KMS-11 (cell line): ENCODE measurements around the gene SULT4A1.

Experiments used
- H2AFZ ChIP-seq: fragments of 200-600 bp; sonication (generic); 2 replicates; pipeline ENCODE4 v1.6.1; 2016; ENCODE audit warnings: antibody characterized with exemption, mixed run types, low read depth
- H3K27ac ChIP-seq: fragments of 200-600 bp; sonication (generic); 2 replicates; pipeline ENCODE4 v1.6.1; 2016; ENCODE audit warnings: mild to moderate bottlenecking, mixed run types
- H3K27me3 ChIP-seq: fragments of 200-600 bp; sonication (generic); 2 replicates; pipeline ENCODE4 v1.6.1; 2017; ENCODE audit warnings: mild to moderate bottlenecking, low read depth, mixed run types, moderate library complexity; ENCODE audit not compliant: insufficient read depth
- H3K36me3 ChIP-seq: fragments of 200-600 bp; sonication (generic); 2 replicates; pipeline ENCODE4 v1.6.1; 2017; ENCODE audit warnings: mild to moderate bottlenecking, mixed run types; ENCODE audit not compliant: insufficient read depth
- H3K4me1 ChIP-seq: fragments of 200-600 bp; sonication (generic); 2 replicates; pipeline ENCODE4 v1.6.1; 2016; ENCODE audit warnings: mild to moderate bottlenecking, low read depth, mixed run types; ENCODE audit not compliant: poor library complexity, severe bottlenecking
- H3K4me2 ChIP-seq: fragments of 200-600 bp; sonication (generic); 2 replicates; pipeline ENCODE4 v1.7.0; 2016; ENCODE audit warnings: mild to moderate bottlenecking, mixed run types
- H3K4me3 ChIP-seq: fragments of 200-600 bp; sonication (generic); IDR thresholded peaks from 2 replicates; pipeline ENCODE4 v1.6.1; 2017; ENCODE audit warnings: low read depth, low read length, mixed read lengths; ENCODE audit not compliant: insufficient read depth
- H3K79me2 ChIP-seq: fragments of 200-600 bp; sonication (generic); 2 replicates; pipeline ENCODE4 v1.6.1; 2016; ENCODE audit warnings: low read depth, mixed run types; ENCODE audit not compliant: insufficient read depth
- H3K9ac ChIP-seq: fragments of 200-600 bp; sonication (generic); 2 replicates; pipeline ENCODE4 v1.6.1; 2016; ENCODE audit warnings: mild to moderate bottlenecking, mixed run types
- H4K20me1 ChIP-seq: fragments of 200-600 bp; sonication (generic); 2 replicates; pipeline ENCODE4 v1.6.1; 2016; ENCODE audit warnings: mild to moderate bottlenecking, mixed run types; ENCODE audit not compliant: insufficient read depth
- CTCF ChIP-seq: fragments of 200-600 bp; sonication (generic); conservative IDR thresholded peaks from 2 replicates; pipeline ENCODE4 v1.6.1; 2017; ENCODE audit warnings: low read depth, mild to moderate bottlenecking, antibody characterized with exemption, low read length, moderate library complexity, mixed read lengths

The SULT4A1 gene

GRCh38 chr22:43847376-43848289 lies 14.7 kb downstream of the SULT4A1 start:
- Histone ChIP-seq H3K9ac (no peak overlapping the region), H3K4me2 (no peak overlapping the region), H3K27ac (no peak overlapping the region), H3K36me3 (no peaks in the 10 kb centered on the region), H3K79me2 (no peaks in the 10 kb centered on the region), H3K4me1 (no peaks in the 10 kb centered on the region), H4K20me1 (no peaks in the 10 kb centered on the region), H2AFZ (no peak overlapping the region), H3K4me3 (no peak overlapping the region), H3K27me3 (peaks cover 47% of the 10 kb centered on the region)
- no peak for TF ChIP-seq CTCF

GRCh38 chr22:43846966-43847365 lies 15.3 kb downstream of the SULT4A1 start:
- no peaks in the 10 kb centered on the region for H3K79me2 ChIP-seq
- no peak for TF ChIP-seq CTCF
- no peak overlapping the region for H3K4me2 ChIP-seq
- peaks cover 53% of the 10 kb centered on the region for H3K27me3 ChIP-seq
- H2AFZ ChIP-seq: no peak overlapping the region
- H3K9ac ChIP-seq: no peak overlapping the region
- no peaks in the 10 kb centered on the region for H4K20me1 ChIP-seq
- H3K36me3 ChIP-seq: no peaks in the 10 kb centered on the region
- H3K4me1 ChIP-seq: no peaks in the 10 kb centered on the region
- no peak overlapping the region for H3K27ac ChIP-seq
- no peak overlapping the region for H3K4me3 ChIP-seq

GRCh38 chr22:43845981-43846380 lies 16.3 kb downstream of the SULT4A1 start:
- no peak for TF ChIP-seq CTCF
- no peak overlapping the region for H3K4me3 ChIP-seq
- H2AFZ ChIP-seq: no peak overlapping the region
- H3K27me3 ChIP-seq: peaks cover 53% of the 10 kb centered on the region
- no peak overlapping the region for H3K9ac ChIP-seq
- no peaks in the 10 kb centered on the region for H3K79me2 ChIP-seq
- no peaks in the 10 kb centered on the region for H4K20me1 ChIP-seq
- no peaks in the 10 kb centered on the region for H3K36me3 ChIP-seq
- H3K4me2 ChIP-seq: no peak overlapping the region
- no peak overlapping the region for H3K27ac ChIP-seq
- no peaks in the 10 kb centered on the region for H3K4me1 ChIP-seq

- no peaks in the 10 kb centered on the region for H3K79me2 ChIP-seq
- peaks cover 49% of the 10 kb centered on the region for H3K27me3 ChIP-seq
- H4K20me1 ChIP-seq: no peaks in the 10 kb centered on the region
- no peak for TF ChIP-seq CTCF
- no peak overlapping the region for H2AFZ ChIP-seq
- H3K4me1 ChIP-seq: no peaks in the 10 kb centered on the region
- no peak overlapping the region for H3K4me3 ChIP-seq
- H3K9ac ChIP-seq: no peak overlapping the region
- H3K4me2 ChIP-seq: no peak overlapping the region
- no peak overlapping the region for H3K27ac ChIP-seq
- H3K36me3 ChIP-seq: no peaks in the 10 kb centered on the region
Measured at GRCh38 chr22:43844560-43845545, 17.5 kb downstream of the SULT4A1 start.
